Frontal cortex (tissue), 1 donor: ENCODE results near the gene SDCBP2. TPM values are rescaled to one million over a fixed set of nuclear protein-coding genes. Genes with fewer than 3 reads are reported as not detected.

Experiments used
- total RNA-seq: library from RNA; depleted of rRNA; stranded (reverse); fragments of >200 nt; gene quantifications from one replicate; pipeline ENCODE4 v1.2.3, GENCODE V29; 2014

The SDCBP2 gene
- total RNA-seq, 1 donor from 2014 or later = 3.3 TPM

Other genes with a start within 250 kb of the SDCBP2 start
- gene PSMF1, start 210.5 kb downstream of the SDCBP2 start, total RNA-seq = 24.5 TPM
- 9.4 TPM for gene TMEM74B, start 144.2 kb downstream of the SDCBP2 start, total RNA-seq
- 0.41 TPM for gene C20orf202, start 125.7 kb downstream of the SDCBP2 start, total RNA-seq
- under 0.01 TPM for gene RAD21L1, start 103.1 kb downstream of the SDCBP2 start, total RNA-seq
- gene SNPH, start 62.8 kb downstream of the SDCBP2 start, total RNA-seq = 21.6 TPM
- 83.2 TPM for gene FKBP1A, start 63.9 kb upstream of the SDCBP2 start, total RNA-seq
- gene NSFL1C, start 137.7 kb upstream of the SDCBP2 start, total RNA-seq = 29.3 TPM
- 0.82 TPM for gene SIRPB2, start 162.3 kb upstream of the SDCBP2 start, total RNA-seq
- not detected for gene SIRPD, start 228.6 kb upstream of the SDCBP2 start, total RNA-seq